ENCODE results near the gene SLC27A4.
A peak's percentile ranks its signal among the peaks of the same experiment; 100 is the strongest.

Gene SLC27A4

GRCh38 chr9:128339761-128340690 is at the start of gene SLC27A4:
Gene SLC27A4 (plus strand): TSS chr9:128340527. CDS start chr9:128343133, 2,606 bp downstream.
- H3K9me3 Mint-ChIP-seq: no peaks in the 10 kb centered on the region
- peak within 1 kb of the TSS; percentile 80 to 97 for H3K27ac Mint-ChIP-seq
- no peaks in the 10 kb centered on the region for H3K27me3 Mint-ChIP-seq
- peak; percentile 81 to 83 for DNase-seq
- peaks cover 15% of the 10 kb centered on the region for H3K4me1 Mint-ChIP-seq
- peak; percentile 93 for ATAC-seq
- peak within 1 kb of the TSS; percentile 86 to 99 for H3K4me3 Mint-ChIP-seq

DNA sequence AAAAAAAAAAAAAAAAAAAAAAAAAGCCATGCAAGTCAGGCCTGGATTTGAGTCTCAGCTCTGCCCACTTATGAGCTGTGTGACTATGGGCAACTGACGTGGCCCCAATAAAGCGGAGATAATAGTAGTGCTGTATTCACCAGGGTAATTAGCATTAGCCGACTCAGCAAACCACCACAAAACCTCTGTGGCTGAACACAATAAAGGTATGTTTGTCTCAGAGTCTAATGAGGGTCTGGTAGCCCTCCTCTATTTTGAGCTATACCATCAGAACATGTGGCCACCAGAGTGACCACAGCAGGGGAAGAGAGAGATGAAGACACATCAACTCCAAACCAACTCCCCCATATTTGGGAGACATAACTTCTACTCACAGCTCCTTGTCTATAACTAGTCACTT is 48.3 kb upstream of the SLC27A4 start:
- H3K4me1 Mint-ChIP-seq: peaks cover 6% of the 10 kb centered on the region
- H3K4me3 Mint-ChIP-seq: no peak overlapping the region
- DNase-seq (no peak), ATAC-seq (no peak)
- H3K27ac Mint-ChIP-seq: no peak overlapping the region
- H3K9me3 Mint-ChIP-seq: no peaks in the 10 kb centered on the region
- no peaks in the 10 kb centered on the region for H3K27me3 Mint-ChIP-seq

- no peaks in the 10 kb centered on the region for H3K9me3 Mint-ChIP-seq
- no peak for ATAC-seq
- no peaks in the 10 kb centered on the region for H3K27me3 Mint-ChIP-seq
- H3K27ac Mint-ChIP-seq: no peak overlapping the region
- no peak overlapping the region for H3K4me3 Mint-ChIP-seq
- no peak for DNase-seq
- peaks cover 6% of the 10 kb centered on the region for H3K4me1 Mint-ChIP-seq
Observed at GRCh38 chr9:128293091-128293490, 47.2 kb upstream of the SLC27A4 start.

DNA sequence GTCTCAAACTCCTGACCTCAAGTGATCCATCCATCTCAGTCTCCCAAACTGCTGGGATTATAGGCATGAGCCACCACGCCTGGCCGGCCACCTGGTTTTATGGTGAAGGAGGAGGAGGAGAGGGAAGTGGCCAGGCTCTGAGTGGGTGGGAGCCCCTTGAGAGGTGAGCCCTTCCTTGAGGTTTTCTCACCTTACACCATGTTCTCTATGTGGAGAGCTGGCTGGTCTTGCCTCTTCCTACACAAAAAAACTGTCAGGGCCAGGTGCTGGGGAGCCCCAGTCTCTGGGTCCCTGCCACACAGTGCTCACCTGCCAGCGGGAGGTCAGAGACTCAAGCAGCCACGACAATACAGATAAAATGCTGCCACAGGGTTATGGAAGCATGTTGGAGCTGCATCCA is 46.2 kb upstream of the SLC27A4 start:
- DNase-seq (no peak), ATAC-seq (no peak)
- Mint-ChIP-seq H3K4me1 (peaks cover 6% of the 10 kb centered on the region), H3K27ac (peak overlapping the region in 1 of 2 donors; percentile 75), H3K27me3 (no peaks in the 10 kb centered on the region), H3K9me3 (no peaks in the 10 kb centered on the region), H3K4me3 (no peak overlapping the region)

GRCh38 chr9:128296340-128297220 is 43.7 kb upstream of the SLC27A4 start:
- no peak for ATAC-seq
- Mint-ChIP-seq H3K9me3 (no peaks in the 10 kb centered on the region), H3K4me3 (no peak overlapping the region), H3K27ac (peak overlapping the region in 1 of 2 donors; percentile 91), H3K4me1 (peaks cover 6% of the 10 kb centered on the region), H3K27me3 (no peaks in the 10 kb centered on the region)
- no peak for DNase-seq

- Mint-ChIP-seq H3K27ac (peak overlapping the region in 1 of 2 donors; percentile 48), H3K4me1 (peaks cover 6% of the 10 kb centered on the region), H3K9me3 (no peaks in the 10 kb centered on the region), H3K27me3 (no peaks in the 10 kb centered on the region), H3K4me3 (no peak overlapping the region)
- DNase-seq (no peak), ATAC-seq (no peak)
Observed at GRCh38 chr9:128297221-128297773, 43.0 kb upstream of the SLC27A4 start.

- H3K27me3 Mint-ChIP-seq: no peaks in the 10 kb centered on the region
- H3K27ac Mint-ChIP-seq: peak overlapping the region in 1 of 2 donors; percentile 30
- H3K9me3 Mint-ChIP-seq: no peaks in the 10 kb centered on the region
- H3K4me3 Mint-ChIP-seq: no peak overlapping the region
- no peak for DNase-seq
- no peak for ATAC-seq
- peaks cover 6% of the 10 kb centered on the region for H3K4me1 Mint-ChIP-seq
Observed at GRCh38 chr9:128298535-128299482, 41.5 kb upstream of the SLC27A4 start.

GRCh38 chr9:128304136-128304970 is 36.0 kb upstream of the SLC27A4 start:
- Mint-ChIP-seq H3K4me3 (no peak overlapping the region), H3K27ac (peak overlapping the region; percentile 1 to 72), H3K9me3 (no peaks in the 10 kb centered on the region), H3K27me3 (no peaks in the 10 kb centered on the region), H3K4me1 (no peaks in the 10 kb centered on the region)
- DNase-seq (no peak), ATAC-seq (no peak)

- Mint-ChIP-seq H3K4me3 (no peak overlapping the region), H3K27ac (no peak overlapping the region), H3K27me3 (no peaks in the 10 kb centered on the region), H3K4me1 (no peaks in the 10 kb centered on the region), H3K9me3 (no peaks in the 10 kb centered on the region)
- DNase-seq: no peak
- no peak for ATAC-seq
Observed at GRCh38 chr9:128304971-128305288, 35.4 kb upstream of the SLC27A4 start.

DNA sequence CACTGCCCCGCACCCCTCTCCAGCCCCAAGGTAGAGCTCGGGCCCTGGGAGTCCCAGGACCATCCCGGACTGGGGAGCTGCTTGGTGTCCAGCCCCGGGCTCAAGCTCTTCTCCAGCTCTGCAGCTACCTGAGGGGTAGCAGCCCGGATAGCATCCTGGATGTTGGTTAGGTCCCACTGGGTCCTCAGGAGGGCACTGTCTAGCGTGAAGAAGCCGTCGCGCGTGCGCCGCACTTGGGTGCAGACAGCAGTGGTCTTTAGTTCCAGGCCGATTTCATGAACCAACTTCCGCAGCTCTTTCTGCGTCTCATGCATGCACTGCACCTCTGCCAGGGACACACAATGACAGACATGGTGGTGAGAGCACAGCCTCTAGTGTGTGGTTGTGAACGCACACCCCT is 30.8 kb upstream of the SLC27A4 start:
- H3K27me3 Mint-ChIP-seq: no peaks in the 10 kb centered on the region
- no peak for ATAC-seq
- H3K4me1 Mint-ChIP-seq: no peaks in the 10 kb centered on the region
- no peak for DNase-seq
- H3K27ac Mint-ChIP-seq: no peak overlapping the region
- no peaks in the 10 kb centered on the region for H3K9me3 Mint-ChIP-seq
- H3K4me3 Mint-ChIP-seq: no peak overlapping the region

DNA sequence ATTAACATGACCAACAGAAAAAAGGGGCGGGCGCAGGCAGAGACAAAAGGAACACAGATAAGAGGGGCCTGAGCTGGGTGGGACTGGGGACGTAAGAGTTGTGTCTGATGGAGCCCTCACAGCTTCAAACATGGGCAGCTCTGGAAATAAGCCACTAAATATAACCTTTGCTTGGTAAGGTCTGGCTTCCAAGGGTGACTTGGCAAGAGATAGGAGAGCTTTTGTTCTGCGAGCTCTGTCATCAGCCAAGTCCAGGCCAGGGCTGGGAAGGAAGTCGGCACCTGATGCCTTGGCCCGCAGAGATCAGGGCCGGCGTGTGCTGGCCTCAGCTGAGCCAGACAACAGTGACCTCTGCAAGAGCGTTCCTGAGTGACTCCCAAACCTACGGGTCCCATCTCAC is 29.9 kb upstream of the SLC27A4 start:
- Mint-ChIP-seq H3K4me1 (no peaks in the 10 kb centered on the region), H3K4me3 (no peak overlapping the region), H3K9me3 (no peaks in the 10 kb centered on the region), H3K27me3 (no peaks in the 10 kb centered on the region), H3K27ac (peak overlapping the region in 1 of 2 donors; percentile 13)
- no peak for ATAC-seq
- no peak for DNase-seq

DNA sequence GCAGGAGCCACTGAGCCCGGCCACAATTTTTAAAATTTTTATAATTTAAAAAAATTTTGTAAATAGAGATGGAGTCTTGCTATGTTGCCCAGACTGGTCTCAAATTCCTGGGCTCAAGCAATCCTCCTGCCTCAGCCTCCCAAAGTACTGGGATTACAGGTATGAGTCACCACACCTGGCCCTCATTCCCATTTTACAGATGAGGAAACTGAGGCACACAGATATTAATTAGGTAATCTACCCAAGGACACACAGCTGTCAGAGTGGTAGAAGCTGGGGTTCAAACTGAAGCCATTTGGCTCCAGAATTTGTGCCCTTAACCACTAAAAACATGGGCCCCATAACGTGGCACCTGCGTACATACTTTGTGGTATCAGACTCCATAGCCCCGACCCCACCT is 25.6 kb upstream of the SLC27A4 start:
- Mint-ChIP-seq H3K4me1 (no peaks in the 10 kb centered on the region), H3K27ac (no peak overlapping the region), H3K27me3 (no peaks in the 10 kb centered on the region), H3K9me3 (no peaks in the 10 kb centered on the region), H3K4me3 (no peak overlapping the region)
- ATAC-seq (no peak), DNase-seq (no peak)

- Mint-ChIP-seq H3K27me3 (no peaks in the 10 kb centered on the region), H3K4me1 (no peaks in the 10 kb centered on the region), H3K9me3 (no peaks in the 10 kb centered on the region), H3K27ac (no peak overlapping the region), H3K4me3 (no peak overlapping the region)
- no peak for DNase-seq
- no peak for ATAC-seq
Observed at GRCh38 chr9:128316421-128316820, 23.9 kb upstream of the SLC27A4 start.

- H3K27me3 Mint-ChIP-seq: no peaks in the 10 kb centered on the region
- peak overlapping the region in 1 of 2 donors; percentile 91 for H3K27ac Mint-ChIP-seq
- ATAC-seq (no peak), DNase-seq (no peak)
- H3K4me3 Mint-ChIP-seq: no peak overlapping the region
- H3K4me1 Mint-ChIP-seq: no peaks in the 10 kb centered on the region
- H3K9me3 Mint-ChIP-seq: no peaks in the 10 kb centered on the region
Observed at GRCh38 chr9:128317629-128318028, 22.7 kb upstream of the SLC27A4 start.
